DMS 273 (cell line): ENCODE data around the gene RPL7A.
"Not testable (repeated sequence)": the region's sequence is repeated elsewhere in the genome, so short reads cannot be mapped to it uniquely, and the experiment has no call there.

Source experiments
- DNase-seq: peaks from one replicate; lab custom pipeline; 2025; ENCODE audit not compliant: unreplicated experiment; lab: John Stamatoyannopoulos, UW

Gene RPL7A

DNA sequence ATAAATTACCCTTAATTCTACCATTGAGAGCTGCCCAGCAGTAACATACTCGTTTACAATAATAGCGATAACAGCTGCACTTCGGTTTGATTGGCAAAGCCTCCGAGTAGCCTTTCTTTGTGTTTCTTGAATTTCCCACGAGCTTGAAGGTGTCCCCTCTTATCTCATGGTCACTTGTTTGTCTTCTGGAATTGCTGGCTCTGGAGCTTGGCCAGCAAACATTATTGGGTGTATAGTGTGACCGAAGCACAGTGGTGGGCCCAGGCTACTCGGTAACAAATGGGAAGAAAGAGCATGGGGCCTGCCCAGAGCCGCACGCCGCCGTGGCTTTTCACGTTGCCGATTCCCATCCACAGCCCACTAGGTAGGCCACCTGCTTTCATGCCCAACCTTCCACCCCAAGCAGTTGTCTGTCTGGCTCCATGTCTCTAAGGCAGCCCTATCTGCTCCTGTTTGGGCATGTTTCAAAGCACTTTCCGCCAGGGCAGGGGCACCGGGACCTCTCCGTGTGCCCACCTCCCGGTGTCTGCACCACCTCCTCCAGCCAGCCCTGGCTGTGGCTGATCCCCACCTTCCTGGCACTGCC is 36.8 kb downstream of the RPL7A start:
- DNase-seq: no peak

- no peak for DNase-seq
Observed at GRCh38 chr9:133385452-133385851, 37.4 kb downstream of the RPL7A start.

GRCh38 chr9:133386338-133386737 is 38.3 kb downstream of the RPL7A start:
- no peak for DNase-seq

GRCh38 chr9:133387680-133388079 is 39.7 kb downstream of the RPL7A start:
- no peak for DNase-seq

- DNase-seq: no peak
Observed at GRCh38 chr9:133389025-133389557, 41.1 kb downstream of the RPL7A start.

- no peak for DNase-seq
Observed at GRCh38 chr9:133389562-133389961, 41.5 kb downstream of the RPL7A start.

GRCh38 chr9:133390713-133391112 is 42.7 kb downstream of the RPL7A start:
- DNase-seq: no peak

DNA sequence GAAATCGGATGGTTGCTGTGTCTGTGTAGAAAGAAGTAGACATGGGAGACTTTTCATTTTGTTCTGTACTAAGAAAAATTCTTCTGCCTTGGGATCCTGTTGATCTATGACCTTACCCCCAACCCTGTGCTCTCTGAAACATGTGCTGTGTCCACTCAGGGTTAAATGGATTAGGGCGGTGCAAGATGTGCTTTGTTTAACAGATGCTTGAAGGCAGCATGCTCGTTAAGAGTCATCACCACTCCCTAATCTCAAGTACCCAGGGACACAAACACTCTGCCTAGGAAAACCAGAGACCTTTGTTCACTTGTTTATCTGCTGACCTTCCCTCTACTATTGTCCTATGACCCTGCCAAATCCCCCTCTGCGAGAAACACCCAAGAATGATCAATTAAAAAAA is 43.4 kb downstream of the RPL7A start:
- not testable (repeated sequence) for DNase-seq

DNA sequence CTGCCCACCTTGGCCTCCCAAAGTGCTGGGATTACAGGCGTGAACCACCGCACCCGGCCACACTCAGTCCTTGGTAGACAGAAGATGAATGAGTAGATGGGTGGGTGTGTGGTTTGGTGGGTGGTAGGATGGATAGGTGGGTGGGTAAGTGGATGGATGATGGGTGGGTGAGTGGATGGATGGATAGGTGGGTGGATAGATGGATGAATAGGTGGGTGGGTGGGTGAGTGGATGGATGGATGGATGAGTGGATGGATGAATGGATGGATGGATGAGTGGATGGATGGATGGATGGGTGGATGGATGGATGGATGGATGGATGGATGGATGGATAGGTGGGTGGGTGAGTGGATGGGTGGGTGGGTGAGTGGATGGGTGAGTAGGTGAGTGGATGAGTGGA is 44.3 kb downstream of the RPL7A start:
- DNase-seq: not testable (repeated sequence)

- DNase-seq: no peak
Observed at GRCh38 chr9:133393399-133393798, 45.4 kb downstream of the RPL7A start.

DNA sequence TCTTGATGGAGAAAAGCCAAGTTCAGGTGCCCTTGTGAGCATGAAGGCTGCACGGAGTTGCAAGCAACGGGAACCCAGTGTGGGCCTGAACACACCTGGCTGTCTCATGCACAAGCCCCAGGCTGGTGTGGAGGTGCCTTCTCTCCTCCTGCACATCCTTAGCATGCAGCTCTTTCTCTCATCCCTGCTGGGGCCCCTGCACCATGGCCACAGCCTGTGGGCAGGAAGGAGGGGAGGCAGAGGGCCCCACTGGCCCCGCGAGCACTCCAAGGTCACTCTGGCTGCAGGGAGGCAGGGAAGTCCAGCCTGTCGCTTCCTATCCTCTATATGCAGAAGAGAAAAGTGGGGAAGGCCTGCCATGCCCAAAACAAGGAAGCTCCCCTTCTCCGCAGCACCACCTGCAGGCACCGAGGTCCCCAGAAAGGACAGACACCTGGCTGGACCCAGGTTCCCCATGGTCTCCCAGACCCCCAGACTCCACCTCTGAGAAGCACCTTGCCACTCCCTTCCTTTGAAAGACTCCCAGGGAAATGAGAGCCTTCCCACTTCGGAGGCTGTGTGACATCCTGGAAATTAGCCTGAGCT is 46.8 kb downstream of the RPL7A start:
- DNase-seq: no peak

DNA sequence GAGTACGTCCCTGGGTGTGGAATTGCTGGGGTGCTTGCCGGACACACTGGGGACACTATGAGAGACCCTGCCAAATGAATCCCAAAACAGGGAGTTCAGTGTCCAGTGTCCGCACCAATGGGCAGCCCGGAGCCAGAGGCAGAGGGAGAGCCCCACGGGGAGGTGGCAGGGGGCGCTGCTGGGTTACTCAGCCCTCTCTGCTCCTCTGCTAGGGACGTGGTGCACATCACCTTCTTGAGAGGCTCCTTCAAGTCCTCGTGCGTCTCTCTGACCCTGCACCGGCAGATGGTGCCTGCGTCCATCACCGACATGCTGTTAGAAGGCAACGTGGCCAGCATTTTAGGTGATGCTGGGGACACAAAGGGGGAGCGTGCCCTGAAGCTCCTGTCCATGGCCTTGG is 48.9 kb downstream of the RPL7A start:
- peak; percentile 46 for DNase-seq

GRCh38 chr9:133397370-133397769 is 49.4 kb downstream of the RPL7A start:
- no peak for DNase-seq

GRCh38 chr9:133397895-133398294 is 49.9 kb downstream of the RPL7A start:
- DNase-seq: no peak

- DNase-seq: no peak
Observed at GRCh38 chr9:133400292-133400691, 52.3 kb downstream of the RPL7A start.
